Hepatocyte (in vitro differentiated cells): ENCODE data around the gene CHI3L2.

Source experiments
- CTCF ChIP-seq: fragments of 200-600 bp; sonication (generic); IDR thresholded peaks from 2 replicates; pipeline ENCODE4 v1.5.1; 2016; ENCODE audit warnings: antibody characterized with exemption, mild to moderate bottlenecking; ENCODE audit not compliant: poor library complexity
- EZH2 ChIP-seq: fragments of 200-600 bp; sonication (generic); IDR thresholded peaks from 2 replicates; pipeline ENCODE4 v1.6.1; 2016; ENCODE audit warnings: antibody characterized with exemption, mild to moderate bottlenecking, borderline replicate concordance
- EZH2phosphoT487 ChIP-seq: fragments of 200-600 bp; sonication (generic); IDR thresholded peaks from one replicate; pipeline ENCODE4 v1.6.1; 2018; ENCODE audit warnings: antibody characterized with exemption, mild to moderate bottlenecking, low read depth, moderate library complexity; ENCODE audit not compliant: unreplicated experiment, severe bottlenecking

GRCh38 chr1:111218701-111219556 is 8.6 kb upstream of the CHI3L2 start:
- no peak for TF ChIP-seq CTCF
- no peak for TF ChIP-seq EZH2phosphoT487
- no peak for TF ChIP-seq EZH2
